ENCODE results near the gene SUN1.

DNA sequence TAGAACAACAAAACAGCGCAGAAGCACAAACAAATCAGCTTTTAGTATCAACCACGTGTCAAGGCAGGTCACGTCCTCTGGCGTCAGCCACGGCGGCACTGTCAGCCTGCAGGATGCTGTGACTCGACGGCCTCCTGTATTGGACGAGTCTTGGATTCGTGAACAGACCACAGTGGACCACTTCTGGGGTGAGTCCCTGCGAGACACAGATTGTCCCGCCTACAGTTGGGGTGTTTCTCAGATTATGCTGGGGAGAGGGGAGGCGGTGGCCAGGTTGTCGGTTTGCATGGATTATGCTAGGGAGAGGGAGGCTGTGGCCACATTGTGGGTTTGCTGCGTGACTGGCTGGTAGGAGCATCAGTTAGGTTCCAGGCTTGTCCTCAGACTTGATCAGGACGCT lies 9.7 kb downstream of the SUN1 start:
- TF ChIP-seq, protein P1, sequence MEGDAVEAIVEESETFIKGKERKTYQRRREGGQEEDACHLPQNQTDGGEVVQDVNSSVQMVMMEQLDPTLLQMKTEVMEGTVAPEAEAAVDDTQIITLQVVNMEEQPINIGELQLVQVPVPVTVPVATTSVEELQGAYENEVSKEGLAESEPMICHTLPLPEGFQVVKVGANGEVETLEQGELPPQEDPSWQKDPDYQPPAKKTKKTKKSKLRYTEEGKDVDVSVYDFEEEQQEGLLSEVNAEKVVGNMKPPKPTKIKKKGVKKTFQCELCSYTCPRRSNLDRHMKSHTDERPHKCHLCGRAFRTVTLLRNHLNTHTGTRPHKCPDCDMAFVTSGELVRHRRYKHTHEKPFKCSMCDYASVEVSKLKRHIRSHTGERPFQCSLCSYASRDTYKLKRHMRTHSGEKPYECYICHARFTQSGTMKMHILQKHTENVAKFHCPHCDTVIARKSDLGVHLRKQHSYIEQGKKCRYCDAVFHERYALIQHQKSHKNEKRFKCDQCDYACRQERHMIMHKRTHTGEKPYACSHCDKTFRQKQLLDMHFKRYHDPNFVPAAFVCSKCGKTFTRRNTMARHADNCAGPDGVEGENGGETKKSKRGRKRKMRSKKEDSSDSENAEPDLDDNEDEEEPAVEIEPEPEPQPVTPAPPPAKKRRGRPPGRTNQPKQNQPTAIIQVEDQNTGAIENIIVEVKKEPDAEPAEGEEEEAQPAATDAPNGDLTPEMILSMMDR (IDR thresholded peaks at IDR 0.05; ENCODE audit: low read depth, low read length), result no peak
- TF ChIP-seq EZH2phosphoT487 (IDR thresholded peaks at IDR 0.05; ENCODE audit: low read depth), result no peak

Data from OCI-LY3 (cell line).